ENCODE data around the gene PRKCI.

- TF ChIP-seq CTCF (IDR thresholded peaks at IDR 0.05): no peak
- no peak for TF ChIP-seq POLR2AphosphoS5 (IDR thresholded peaks at IDR 0.05)
- no peak for TF ChIP-seq POLR2A (IDR thresholded peaks at IDR 0.05)
Measured at GRCh38 chr3:170240671-170241070, 18.4 kb downstream of the PRKCI start.

Measured in suprapubic skin (tissue), 4 donors.